HCT116 (cell line): ENCODE data around the gene SMARCAD1. TPM values are rescaled to one million over a fixed set of nuclear protein-coding genes. Genes with fewer than 3 reads are reported as not detected.

Experiments
- ATAC-seq: fragments of 200-7000 bp; cut with Tn5 transposase; 2 replicates; pipeline ENCODE4 v1.9.1; 2020; ENCODE audit warnings: mild to moderate bottlenecking, moderate library complexity
- BruUV-seq: library from RNA; stranded (reverse); fragments of 400-500 nt; replicated peaks from 2 replicates; lab custom pipeline; 2021; lab: Mats Ljungman, UMichigan
- CTCF ChIA-PET: fragments of 300-600 bp; sonication (Branson Sonifier 250); formaldehyde crosslinking; loops from one replicate; lab custom pipeline; 2021; ENCODE audit warnings: antibody characterized with exemption; lab: Charles Lee
- POLR2A ChIA-PET: fragments of 300-600, 350-600 bp; sonication (Branson Sonifier 250); formaldehyde crosslinking; loops from one replicate; lab custom pipeline; 2021; ENCODE audit warnings: antibody characterized with exemption; lab: Charles Lee
- RAD21 ChIA-PET, 2 experiments: fragments of 300-600 bp; sonication (Branson Sonifier 250); formaldehyde crosslinking; loops; one replicate each; lab custom pipeline; 2023; ENCODE audit warnings: low total read pairs in 2 of 2; ENCODE audit not compliant: uncharacterized antibody in 2 of 2, unreplicated experiment in 2 of 2, low non-redundant PET in 1 of 2; lab: Charles Lee
- DNase-seq: peaks from one replicate; pipeline ENCODE4 v3.0.0-alpha.2; 2010; ENCODE audit warnings: low read depth, low spot score
- H2AFZ ChIP-seq: fragments of 200-600 bp; shearing (Covaris generic), sonication (generic); 2 replicates; pipeline ENCODE4 v1.6.1; 2017; ENCODE audit warnings: low read depth, mixed run types, mixed read lengths, antibody characterized with exemption, low read length; ENCODE audit not compliant: poor library complexity, severe bottlenecking
- H3K27ac ChIP-seq: 2 replicates; pipeline ENCODE4 v1.5.1; 2012; ENCODE audit warnings: low read depth, low read length
- H3K27me3 ChIP-seq: fragments of 200-600 bp; sonication (generic); 2 replicates; pipeline ENCODE4 v1.6.1; 2016; ENCODE audit warnings: mixed run types, low read length, mixed read lengths; ENCODE audit not compliant: insufficient read depth
- H3K36me3 ChIP-seq, 2 experiments: fragments of 200-500 bp in 1 of 2; fragments of 200-600 bp in 1 of 2; sonication (Bioruptor generic) in 1 of 2; sonication (generic) in 1 of 2; 2 replicates each; pipeline versions ENCODE4 v1.5.1 to v1.6.1; 2014 to 2016; ENCODE audit warnings: low read length in 2 of 2, inconsistent platforms in 1 of 2, mixed read lengths in 1 of 2, mixed run types in 1 of 2; ENCODE audit not compliant: insufficient read depth in 2 of 2, control insufficient read depth in 1 of 2
- H3K4me1 ChIP-seq, 2 experiments: fragments of 200-600 bp in 1 of 2; sonication (generic) in 1 of 2; 2 replicates each; pipeline versions ENCODE4 v1.5.1 to v1.6.1; 2012 to 2017; ENCODE audit warnings: low read length in 2 of 2, inconsistent platforms in 1 of 2, mild to moderate bottlenecking in 1 of 2, mixed read lengths in 1 of 2, mixed run types in 1 of 2, moderate library complexity in 1 of 2; ENCODE audit not compliant: insufficient read depth in 2 of 2, control insufficient read depth in 1 of 2
- H3K4me2 ChIP-seq: fragments of 200-600 bp; sonication (generic); 2 replicates; pipeline ENCODE4 v1.6.1; 2017; ENCODE audit warnings: mixed run types, low read length, mixed read lengths
- H3K4me3 ChIP-seq, 2 experiments: fragments of 200-600 bp in 1 of 2; sonication (generic) in 1 of 2; replicated peaks in 1 of 2; 2 replicates each; pipeline ENCODE4 v1.5.1; 2011 to 2016; ENCODE audit warnings: low read length in 2 of 2, control low read depth in 1 of 2, low read depth in 1 of 2, mild to moderate bottlenecking in 1 of 2, mixed read lengths in 1 of 2, mixed run types in 1 of 2
- H3K79me2 ChIP-seq: fragments of 200-600 bp; sonication (generic); 2 replicates; pipeline ENCODE4 v1.6.1; 2017; ENCODE audit warnings: mild to moderate bottlenecking, mixed run types, low read length, moderate library complexity, mixed read lengths; ENCODE audit not compliant: insufficient read depth
- H3K9ac ChIP-seq: fragments of 200-600 bp; sonication (generic); 2 replicates; pipeline ENCODE4 v1.6.1; 2016; ENCODE audit warnings: low read length, mixed read lengths
- H3K9me2 ChIP-seq: fragments of 200-600 bp; sonication (generic), shearing (Covaris generic); 2 replicates; pipeline ENCODE4 v1.6.1; 2017; ENCODE audit warnings: mixed run types, mild to moderate bottlenecking, moderate library complexity; ENCODE audit not compliant: insufficient read depth
- H3K9me3 ChIP-seq, 2 experiments: fragments of 200-500 bp in 1 of 2; fragments of 200-600 bp in 1 of 2; sonication (Bioruptor generic) in 1 of 2; sonication (generic) in 1 of 2; 2 replicates each; pipeline ENCODE4 v1.6.1; 2014 to 2017; ENCODE audit warnings: low read length in 2 of 2, mixed read lengths in 2 of 2, inconsistent platforms in 1 of 2, low read depth in 1 of 2, mild to moderate bottlenecking in 1 of 2, mixed run types in 1 of 2, moderate library complexity in 1 of 2; ENCODE audit not compliant: control insufficient read depth in 1 of 2, insufficient read depth in 1 of 2
- H4K20me1 ChIP-seq: fragments of 200-600 bp; sonication (generic), shearing (Covaris generic); 2 replicates; pipeline ENCODE4 v1.6.1; 2017; ENCODE audit warnings: mixed run types, mild to moderate bottlenecking, moderate library complexity; ENCODE audit not compliant: insufficient read depth
- CTCF ChIP-seq, 3 experiments: fragments of 200-600 bp in 1 of 3; sonication (generic) in 1 of 3; IDR thresholded peaks in 2 of 3; conservative IDR thresholded peaks in 1 of 3; 2 replicates each; pipeline ENCODE4 v1.5.1; 2012 to 2017; ENCODE audit warnings: low read depth in 2 of 3, low read length in 2 of 3, antibody characterized with exemption in 1 of 3, borderline replicate concordance in 1 of 3, control low read depth in 1 of 3, mild to moderate bottlenecking in 1 of 3, mixed read lengths in 1 of 3, mixed run types in 1 of 3, moderate library complexity in 1 of 3; ENCODE audit not compliant: insufficient read depth in 1 of 3
- ELF1 ChIP-seq: IDR thresholded peaks from 2 replicates; pipeline ENCODE4 v1.6.1; 2012; ENCODE audit warnings: low read depth, borderline replicate concordance
- POLR2A ChIP-seq: IDR thresholded peaks from 2 replicates; pipeline ENCODE4 v1.7.0; 2011; ENCODE audit warnings: borderline replicate concordance; ENCODE audit not compliant: insufficient read depth, insufficient read length; ENCODE audit errors: extremely low read depth
- SRF ChIP-seq: IDR thresholded peaks from 2 replicates; pipeline ENCODE4 v1.6.1; 2012; ENCODE audit warnings: low read depth
- YY1 ChIP-seq: IDR thresholded peaks from 2 replicates; pipeline ENCODE4 v1.6.1; 2011; ENCODE audit warnings: low read length, low read depth, moderate library complexity, mild to moderate bottlenecking; ENCODE audit not compliant: insufficient replicate concordance; ENCODE audit errors: extremely low read depth
- ZBTB33 ChIP-seq: IDR thresholded peaks from 2 replicates; pipeline ENCODE4 v1.6.1; 2011; ENCODE audit warnings: mild to moderate bottlenecking, low read length, moderate library complexity; ENCODE audit not compliant: insufficient replicate concordance; ENCODE audit errors: extremely low read depth
- intact Hi-C: fragments of 100-400 bp; cut with micrococcal nuclease; formaldehyde crosslinking; loops from 2 replicates; pipeline ENCODE4 v1.10.0; 2022
- total RNA-seq: library from RNA; stranded (reverse); gene quantifications from one replicate; pipeline ENCODE4 v1.2.1, GENCODE V29; 2021; ENCODE audit not compliant: unreplicated experiment

SMARCAD1 gene
- total RNA-seq, 1 experiment from 2014 or later = 33.6 TPM

DNA sequence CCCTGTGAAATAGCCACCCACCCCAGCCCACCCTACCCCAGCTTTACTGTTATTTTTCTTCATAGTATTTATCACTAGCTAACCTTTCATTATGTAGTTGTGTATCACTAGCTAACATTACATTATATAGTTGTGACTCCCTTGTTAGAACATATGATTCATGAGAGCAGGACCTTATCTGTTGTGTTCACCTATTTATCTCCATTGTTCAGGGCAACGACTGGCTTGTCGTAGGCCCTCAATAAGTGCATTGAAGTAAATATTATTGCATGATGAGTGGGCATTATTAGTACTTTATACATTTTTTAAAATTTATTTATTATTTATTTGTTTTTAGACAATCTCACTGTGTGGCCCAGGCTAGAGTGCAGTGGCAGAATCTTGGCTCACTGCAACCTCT lies 4.2 kb downstream of the SMARCAD1 start:
- Histone ChIP-seq H3K79me2 (peaks cover 89% of the 10 kb centered on the region), H3K4me3 (no peak overlapping the region), H3K9me2 (no peaks in the 10 kb centered on the region), H3K27me3 (no peaks in the 10 kb centered on the region), H3K4me1 (peaks cover 4 to 7% of the 10 kb centered on the region in 2 experiments; a peak in 3 of 4 replicates), H3K36me3 (peaks cover 37 to 50% of the 10 kb centered on the region in 2 experiments), H3K9ac (no peak overlapping the region), H4K20me1 (0 out of 2 replicates have a peak, but pooled peaks cover 3% of the 10 kb centered on the region), H3K27ac (no peak overlapping the region), H2AFZ (no peak overlapping the region), H3K4me2 (no peak overlapping the region), H3K9me3 (no peaks in the 10 kb centered on the region)
- POLR2A ChIA-PET = no interaction called here
- intact Hi-C loops = no loop called here
- ATAC-seq (no peak), DNase-seq (no peak)
- RAD21 ChIA-PET = no interaction called here
- no TSS peak for BruUV-seq
- CTCF ChIA-PET = no interaction called here
- TF ChIP-seq ELF1 (no peak), POLR2A (no peak), CTCF (IDR thresholded peaks at IDR 0.05 in 2 of 3, conservative IDR thresholded peaks at IDR 0.05 in 1 of 3; ENCODE audit: borderline replicate concordance in 1 of 3, insufficient read depth in 1 of 3, low read depth in 2 of 3, low read length in 2 of 3) (no peak), SRF (no peak), YY1 (no peak), ZBTB33 (no peak)
